Activated naive CD4-positive, alpha-beta T cell treated with anti-CD3 and anti-CD28 coated beads, Interleukin-2, amount 10 ng/mL, durations not matched to agents 7 days and 5 days (primary cell): ENCODE measurements around the gene UGT1A9.

Experiments used
- CTCF ChIA-PET: fragments of 350-600 bp; sonication (Branson Sonifier 250); formaldehyde crosslinking; loops from one replicate; lab custom pipeline; 2021; ENCODE audit warnings: antibody characterized with exemption; lab: Charles Lee
- DNase-seq: peaks from one replicate; pipeline ENCODE4 v3.0.0-alpha.2; 2020
- H3K27ac Mint-ChIP-seq: one replicate; pipeline ENCODE4 v1.8.0; 2021; ENCODE audit warnings: mild to moderate bottlenecking, moderate library complexity, mixed read lengths
- H3K27me3 Mint-ChIP-seq: one replicate; pipeline ENCODE4 v1.8.0; 2021; ENCODE audit warnings: mild to moderate bottlenecking, mixed read lengths
- H3K36me3 Mint-ChIP-seq: one replicate; pipeline ENCODE4 v1.8.0; 2021; ENCODE audit warnings: mixed read lengths
- H3K4me1 Mint-ChIP-seq: one replicate; pipeline ENCODE4 v1.8.0; 2021; ENCODE audit warnings: mixed read lengths
- H3K4me3 Mint-ChIP-seq: one replicate; pipeline ENCODE4 v1.8.0; 2021; ENCODE audit warnings: mild to moderate bottlenecking, moderate library complexity, mixed read lengths
- H3K9me3 Mint-ChIP-seq: one replicate; pipeline ENCODE4 v1.8.0; 2021; ENCODE audit warnings: mixed read lengths

UGT1A9 gene

DNA sequence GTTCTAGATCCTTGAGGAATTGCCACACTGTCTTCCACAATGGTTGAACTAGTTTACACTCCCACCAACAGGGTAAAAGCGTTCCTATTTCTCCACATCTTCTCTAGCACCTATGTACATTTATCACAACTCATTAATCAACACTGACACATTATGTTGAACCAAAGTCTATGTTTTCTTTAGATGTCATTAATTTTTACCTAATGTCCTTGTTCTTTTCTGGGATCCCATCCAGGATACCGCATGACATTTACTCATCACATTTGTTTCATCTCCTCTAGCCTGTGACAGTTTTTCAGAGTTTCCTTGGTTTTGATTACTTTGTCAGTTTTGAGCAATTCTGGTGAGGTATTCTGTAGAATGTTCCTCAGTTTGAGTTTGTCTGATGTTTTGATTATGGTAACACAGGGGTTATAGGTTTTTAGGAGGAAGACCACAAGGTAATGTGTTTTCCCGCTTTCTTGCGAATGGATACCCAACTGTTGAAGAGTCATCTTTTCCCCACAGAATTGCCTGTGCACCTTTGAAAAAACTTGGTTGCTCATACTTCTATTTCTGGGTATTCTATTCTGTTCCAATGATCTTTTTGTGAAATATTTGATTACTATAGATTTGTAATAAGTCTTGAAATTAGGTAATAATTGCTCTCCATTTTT, 3.0 kb upstream of the UGT1A9 start:
- Mint-ChIP-seq H3K9me3 (no peaks in the 10 kb centered on the region), H3K27ac (no peak overlapping the region), H3K27me3 (peaks cover 16% of the 10 kb centered on the region), H3K4me1 (no peaks in the 10 kb centered on the region), H3K36me3 (no peaks in the 10 kb centered on the region), H3K4me3 (no peak overlapping the region)
- DNase-seq, result no peak
- CTCF ChIA-PET, result no interaction called here

DNA sequence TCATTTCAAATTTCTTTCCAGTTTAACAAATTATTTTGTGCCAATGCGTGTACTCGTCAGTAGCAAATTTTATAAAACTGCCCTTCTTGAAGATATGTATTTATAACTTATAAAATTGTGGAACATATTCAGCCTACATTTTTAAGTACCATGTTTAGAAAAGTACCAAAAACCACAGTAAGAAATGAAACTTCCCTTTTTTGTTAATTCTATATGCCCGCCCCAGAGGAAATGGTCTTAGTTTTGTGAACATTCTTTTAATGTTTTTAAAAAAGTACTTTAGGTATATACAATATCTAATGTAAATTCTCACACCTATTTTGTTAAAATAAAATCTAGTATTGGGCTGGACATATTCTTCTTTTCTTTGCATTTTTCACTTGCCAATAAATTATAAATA, 1.2 kb downstream of the UGT1A9 start:
- Mint-ChIP-seq H3K36me3 (no peaks in the 10 kb centered on the region), H3K27ac (no peak overlapping the region), H3K4me3 (no peak overlapping the region), H3K9me3 (no peaks in the 10 kb centered on the region), H3K4me1 (no peaks in the 10 kb centered on the region), H3K27me3 (peaks cover 10% of the 10 kb centered on the region)
- CTCF ChIA-PET, result no interaction called here
- no peak for DNase-seq

DNA sequence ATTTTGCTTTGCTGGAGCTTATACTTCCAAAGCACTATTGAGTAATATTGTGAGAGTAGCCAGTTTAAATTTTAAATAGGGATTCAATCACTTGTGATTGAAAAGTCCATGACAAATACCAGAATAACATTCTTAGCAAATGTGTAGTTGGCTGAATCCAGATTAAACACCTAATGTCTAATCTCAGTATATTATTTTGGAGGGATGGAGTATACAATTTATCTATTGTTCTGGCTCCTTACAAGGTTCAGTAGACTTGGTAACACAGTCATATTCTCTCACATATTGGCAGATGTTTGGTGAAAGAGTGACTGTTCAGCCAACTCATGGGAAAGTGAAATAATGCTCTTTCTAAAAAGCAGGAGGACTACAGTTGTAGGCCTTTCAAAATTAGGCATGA, 2.2 kb downstream of the UGT1A9 start:
- Mint-ChIP-seq H3K36me3 (no peaks in the 10 kb centered on the region), H3K4me1 (no peaks in the 10 kb centered on the region), H3K4me3 (no peak overlapping the region), H3K27me3 (peaks cover 10% of the 10 kb centered on the region), H3K9me3 (no peaks in the 10 kb centered on the region), H3K27ac (no peak overlapping the region)
- no peak for DNase-seq
- CTCF ChIA-PET, result no interaction called here

DNA sequence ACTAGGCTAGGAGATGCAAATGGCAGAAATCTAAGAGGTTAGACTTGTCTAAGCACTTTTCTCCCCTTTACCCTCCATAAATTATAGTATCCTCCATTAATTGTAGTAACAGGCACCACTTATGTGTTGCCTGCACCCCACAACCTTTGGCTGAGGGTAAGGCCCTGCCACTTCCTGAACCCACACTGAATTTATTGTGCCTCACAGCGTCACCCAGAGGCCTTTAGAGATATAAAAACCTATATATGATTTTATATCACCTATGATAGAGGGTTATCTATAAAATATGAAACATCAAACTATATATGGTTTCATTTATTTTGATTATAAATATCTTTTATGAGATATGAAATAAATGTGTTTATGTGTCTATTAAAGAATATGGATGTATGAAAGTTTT, 2.6 kb downstream of the UGT1A9 start:
- no peaks in the 10 kb centered on the region for H3K9me3 Mint-ChIP-seq
- no peaks in the 10 kb centered on the region for H3K4me1 Mint-ChIP-seq
- no peak for DNase-seq
- no peak overlapping the region for H3K27ac Mint-ChIP-seq
- no peak overlapping the region for H3K4me3 Mint-ChIP-seq
- CTCF ChIA-PET, result no interaction called here
- peaks cover 10% of the 10 kb centered on the region for H3K27me3 Mint-ChIP-seq
- no peaks in the 10 kb centered on the region for H3K36me3 Mint-ChIP-seq

DNA sequence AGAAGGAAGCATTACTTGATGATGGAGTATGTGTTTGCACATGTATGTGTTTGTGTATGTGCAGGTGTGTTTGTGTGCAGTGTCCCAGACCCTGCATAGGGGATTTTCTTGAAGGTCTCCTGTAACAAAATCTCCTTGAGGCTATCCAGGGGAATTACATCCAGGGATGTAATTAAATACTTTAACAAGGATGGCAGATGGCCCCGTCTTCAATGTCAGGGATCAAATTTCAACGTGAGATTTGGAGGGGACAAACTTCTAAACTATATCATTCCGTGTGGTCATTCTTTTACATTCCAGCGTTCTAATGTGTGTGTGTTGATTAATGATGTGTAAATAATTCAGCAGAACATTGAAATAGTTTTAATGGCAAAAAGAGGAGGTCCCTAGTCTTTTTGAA, 3.3 kb downstream of the UGT1A9 start:
- H3K27me3 Mint-ChIP-seq, result peaks cover 10% of the 10 kb centered on the region
- no peaks in the 10 kb centered on the region for H3K9me3 Mint-ChIP-seq
- H3K4me1 Mint-ChIP-seq, result no peaks in the 10 kb centered on the region
- CTCF ChIA-PET, result no interaction called here
- DNase-seq, result no peak
- H3K36me3 Mint-ChIP-seq, result no peaks in the 10 kb centered on the region
- H3K27ac Mint-ChIP-seq, result no peak overlapping the region
- no peak overlapping the region for H3K4me3 Mint-ChIP-seq

DNA sequence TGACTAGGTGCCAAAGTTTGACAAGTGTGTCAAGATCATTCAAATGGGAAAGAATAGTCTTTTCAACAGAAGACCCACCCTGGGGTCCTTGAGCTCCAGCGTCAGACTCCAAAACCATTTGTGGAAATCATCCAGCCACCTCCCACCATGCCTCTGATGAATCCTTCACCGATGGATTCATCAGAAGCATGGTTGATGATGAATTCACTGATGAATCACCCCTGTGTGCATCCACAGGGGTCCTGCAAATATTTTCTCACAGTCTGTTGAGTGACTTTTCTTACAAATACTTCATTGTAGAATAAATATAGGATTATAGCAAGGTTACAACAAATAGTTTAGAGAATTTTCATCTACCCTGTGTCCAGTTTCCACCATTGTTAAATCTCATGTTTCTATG, 4.3 kb downstream of the UGT1A9 start:
- Mint-ChIP-seq H3K36me3 (no peaks in the 10 kb centered on the region), H3K9me3 (no peaks in the 10 kb centered on the region), H3K4me3 (no peak overlapping the region), H3K27ac (no peak overlapping the region), H3K27me3 (peaks cover 10% of the 10 kb centered on the region), H3K4me1 (no peaks in the 10 kb centered on the region)
- DNase-seq, result no peak
- CTCF ChIA-PET, result no interaction called here

DNA sequence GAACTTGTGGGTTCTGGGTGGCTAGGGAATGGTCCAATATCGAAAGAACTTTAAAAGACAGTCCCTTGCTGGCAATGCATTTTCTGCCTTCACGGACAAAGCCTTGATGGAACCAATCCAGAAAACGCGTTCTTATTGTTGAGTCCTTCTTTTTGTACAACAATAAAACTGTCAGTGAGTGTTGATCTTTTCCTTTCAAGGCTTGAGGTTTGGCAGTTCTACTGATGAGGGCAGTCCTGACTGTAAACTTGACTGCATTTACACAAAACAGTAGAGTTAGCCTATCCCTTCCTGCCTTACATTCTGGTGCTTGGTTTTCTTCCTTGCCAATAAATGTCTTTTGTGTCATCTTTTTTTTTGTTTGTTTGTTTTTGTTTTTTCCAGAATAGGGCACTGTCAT, 7.5 kb downstream of the UGT1A9 start:
- H3K4me3 Mint-ChIP-seq, result no peak overlapping the region
- no peak overlapping the region for H3K27ac Mint-ChIP-seq
- no peaks in the 10 kb centered on the region for H3K4me1 Mint-ChIP-seq
- peaks cover 3% of the 10 kb centered on the region for H3K27me3 Mint-ChIP-seq
- CTCF ChIA-PET, result no interaction called here
- no peak for DNase-seq
- no peaks in the 10 kb centered on the region for H3K36me3 Mint-ChIP-seq
- no peaks in the 10 kb centered on the region for H3K9me3 Mint-ChIP-seq

DNA sequence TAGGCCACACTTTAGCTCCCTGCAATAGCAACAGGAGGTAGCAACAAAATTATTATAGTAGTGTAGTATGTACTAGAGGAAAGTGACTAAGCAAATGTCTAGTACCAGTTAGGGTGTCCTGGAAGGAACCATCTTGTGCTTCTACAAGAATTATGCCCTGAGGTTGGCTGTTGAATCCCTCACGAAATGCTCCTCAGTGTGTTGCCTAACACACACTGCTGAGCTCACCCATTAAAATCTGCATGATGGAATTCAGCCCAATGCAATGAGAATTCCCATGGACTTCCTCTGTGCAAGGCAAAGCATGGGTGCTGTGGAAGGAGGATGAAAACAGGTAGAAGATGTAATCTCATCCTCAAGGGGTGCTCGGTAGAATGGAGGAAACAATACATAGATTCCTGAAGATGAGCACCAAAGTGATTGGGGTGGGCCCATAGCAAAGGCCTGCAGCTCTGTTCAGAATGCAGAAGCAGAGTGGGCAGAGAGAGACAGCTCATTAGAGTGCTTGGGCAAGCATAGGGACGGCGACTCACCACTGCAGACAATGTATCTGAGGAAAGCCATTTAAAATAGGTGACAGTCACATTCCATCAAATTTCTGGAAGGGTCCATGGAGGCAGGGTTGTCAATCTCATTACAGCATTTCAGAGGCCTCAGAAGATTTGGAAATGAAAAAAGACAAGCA, 8.8 kb downstream of the UGT1A9 start:
- H3K4me1 Mint-ChIP-seq, result no peaks in the 10 kb centered on the region
- peaks cover 3% of the 10 kb centered on the region for H3K27me3 Mint-ChIP-seq
- H3K9me3 Mint-ChIP-seq, result no peaks in the 10 kb centered on the region
- H3K27ac Mint-ChIP-seq, result no peak overlapping the region
- no peak for DNase-seq
- CTCF ChIA-PET, result no interaction called here
- no peaks in the 10 kb centered on the region for H3K36me3 Mint-ChIP-seq
- no peak overlapping the region for H3K4me3 Mint-ChIP-seq

DNA sequence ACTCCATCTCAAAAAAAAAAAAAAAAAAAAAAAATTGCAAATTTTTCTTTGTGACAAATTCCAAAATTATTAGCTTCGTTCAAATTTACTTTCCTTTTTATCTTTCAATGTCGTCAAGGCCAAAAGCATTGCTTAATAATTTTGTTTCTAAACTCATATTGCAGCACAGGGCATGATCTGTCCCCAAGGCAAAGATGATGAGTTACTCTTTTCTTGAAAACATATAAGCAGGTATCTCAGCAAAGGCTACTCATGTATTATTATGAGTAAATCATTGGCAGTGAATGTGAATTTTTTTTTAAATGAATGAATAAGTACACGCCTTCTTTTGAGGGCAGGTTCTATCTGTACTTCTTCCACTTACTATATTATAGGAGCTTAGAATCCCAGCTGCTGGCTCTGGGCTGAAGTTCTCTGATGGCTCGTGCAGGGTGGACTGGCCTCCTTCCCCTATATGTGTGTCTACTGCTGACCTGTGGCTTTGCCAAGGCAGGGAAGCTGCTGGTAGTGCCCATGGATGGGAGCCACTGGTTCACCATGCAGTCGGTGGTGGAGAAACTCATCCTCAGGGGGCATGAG, 9.9 kb downstream of the UGT1A9 start, which contains the start of gene UGT1A7:
UGT1A7 (plus strand) TSS at position 381 of the 579 bp plus-strand sequence; CDS start at position 418, 37 bp downstream.
- H3K9me3 Mint-ChIP-seq, result no peaks in the 10 kb centered on the region
- no peak within 1 kb of the TSS for H3K27ac Mint-ChIP-seq
- DNase-seq, result no peak
- H3K4me3 Mint-ChIP-seq, result no peak within 1 kb of the TSS
- peaks cover 5% of the 10 kb centered on the region for H3K27me3 Mint-ChIP-seq
- CTCF ChIA-PET, result interaction anchor here (0.6 kb wide), 1 partner anchor 28 kb away, joined by 3 read pairs; no protein-coding TSS in a partner anchor
- no peaks in the 10 kb centered on the region for H3K4me1 Mint-ChIP-seq
- H3K36me3 Mint-ChIP-seq, result no peaks in the 10 kb centered on the region

DNA sequence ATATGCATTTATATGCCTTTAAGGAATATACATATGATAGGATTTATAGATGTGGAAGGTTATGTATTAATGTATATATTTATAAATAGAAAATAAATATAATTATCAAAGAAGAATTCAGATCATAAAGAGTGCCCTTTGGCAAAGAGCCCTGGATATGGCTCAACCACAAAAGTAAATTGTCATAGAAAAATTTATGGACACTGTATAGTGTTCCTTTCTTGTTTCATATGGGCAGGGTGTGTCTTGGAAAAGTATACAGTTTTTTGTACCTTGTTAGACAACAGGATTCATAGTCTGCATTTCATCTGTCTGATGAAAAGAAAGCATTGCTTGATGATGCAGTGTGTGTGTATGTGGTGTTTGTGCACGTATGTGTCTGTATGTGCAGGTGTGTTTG, 12.9 kb downstream of the UGT1A9 start:
- CTCF ChIA-PET, result no interaction called here

DNA sequence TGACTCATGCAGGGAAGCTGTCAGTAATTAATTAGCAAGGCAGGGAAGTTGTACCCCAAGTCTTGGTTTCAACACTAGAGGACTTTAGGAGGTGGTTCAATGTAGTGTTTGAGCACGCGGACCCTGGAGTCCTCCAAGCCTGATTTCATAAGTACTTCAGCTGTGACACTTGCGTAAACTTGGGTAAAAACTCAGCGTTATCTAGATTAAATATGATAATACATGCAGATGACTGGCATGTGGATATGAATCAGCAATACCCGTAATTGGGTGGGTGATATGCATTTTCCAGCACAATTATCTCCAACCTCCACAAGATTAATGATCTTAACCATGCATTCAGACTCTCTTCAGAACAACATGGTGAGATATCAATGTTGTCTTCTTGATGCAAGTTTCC, 15.2 kb downstream of the UGT1A9 start:
- Mint-ChIP-seq H3K4me3 (no peak overlapping the region), H3K4me1 (no peaks in the 10 kb centered on the region), H3K27ac (no peak overlapping the region), H3K9me3 (no peaks in the 10 kb centered on the region), H3K27me3 (peaks cover 24% of the 10 kb centered on the region), H3K36me3 (no peaks in the 10 kb centered on the region)
- no peak for DNase-seq
- CTCF ChIA-PET, result no interaction called here

More for the DNA sequence above, 12.9 kb downstream of the UGT1A9 start:
- H3K27me3 Mint-ChIP-seq, result peaks cover 13% of the 10 kb centered on the region
- no peak overlapping the region for H3K4me3 Mint-ChIP-seq
- DNase-seq, result no peak
- no peaks in the 10 kb centered on the region for H3K36me3 Mint-ChIP-seq
- no peak overlapping the region for H3K27ac Mint-ChIP-seq
- no peaks in the 10 kb centered on the region for H3K4me1 Mint-ChIP-seq
- no peaks in the 10 kb centered on the region for H3K9me3 Mint-ChIP-seq

DNA sequence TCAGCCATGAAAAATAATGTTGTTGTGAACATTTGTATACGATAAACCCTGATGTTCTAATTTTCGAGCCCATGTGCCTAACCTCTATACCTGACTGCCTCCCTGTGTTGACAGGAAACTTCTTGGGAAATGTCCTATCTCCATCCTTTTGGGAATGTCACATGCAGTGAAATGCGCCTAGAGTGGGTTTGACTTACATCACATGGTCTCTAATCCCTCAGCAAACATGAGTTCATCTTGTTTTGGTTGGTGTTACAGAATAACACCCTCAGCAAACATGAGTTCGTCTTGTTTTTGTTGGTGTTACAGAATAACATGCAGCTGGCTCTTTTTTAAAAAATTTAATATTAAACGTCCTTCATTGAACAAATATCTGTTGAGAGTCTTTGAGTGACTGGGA, 16.6 kb downstream of the UGT1A9 start:
- Mint-ChIP-seq H3K4me3 (no peak overlapping the region), H3K9me3 (no peaks in the 10 kb centered on the region), H3K4me1 (no peaks in the 10 kb centered on the region), H3K36me3 (no peaks in the 10 kb centered on the region), H3K27ac (no peak overlapping the region), H3K27me3 (peaks cover 24% of the 10 kb centered on the region)
- DNase-seq, result no peak
- CTCF ChIA-PET, result no interaction called here

DNA sequence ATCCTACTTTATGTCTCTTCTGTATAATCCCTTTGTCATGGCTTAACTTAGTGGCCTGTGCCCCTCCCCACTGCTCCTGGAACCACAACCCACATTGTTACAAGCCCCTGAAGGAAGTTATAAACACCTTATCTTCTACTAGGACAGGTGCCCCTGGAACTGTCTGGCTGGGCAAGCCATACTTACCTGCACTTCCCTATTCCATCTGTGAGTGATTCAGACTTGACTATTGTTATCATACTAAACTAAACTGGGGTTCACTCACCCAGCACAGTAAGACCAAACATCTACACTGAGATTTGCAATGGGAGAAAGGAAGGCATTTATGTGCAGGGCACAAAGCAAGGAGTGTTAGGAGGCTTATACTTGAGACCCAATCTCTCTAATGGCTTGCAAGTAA, 17.3 kb downstream of the UGT1A9 start:
- H3K27me3 Mint-ChIP-seq, result peaks cover 28% of the 10 kb centered on the region
- no peaks in the 10 kb centered on the region for H3K9me3 Mint-ChIP-seq
- H3K4me3 Mint-ChIP-seq, result no peak overlapping the region
- no peak for DNase-seq
- H3K27ac Mint-ChIP-seq, result no peak overlapping the region
- H3K36me3 Mint-ChIP-seq, result no peaks in the 10 kb centered on the region
- CTCF ChIA-PET, result no interaction called here
- H3K4me1 Mint-ChIP-seq, result no peaks in the 10 kb centered on the region

DNA sequence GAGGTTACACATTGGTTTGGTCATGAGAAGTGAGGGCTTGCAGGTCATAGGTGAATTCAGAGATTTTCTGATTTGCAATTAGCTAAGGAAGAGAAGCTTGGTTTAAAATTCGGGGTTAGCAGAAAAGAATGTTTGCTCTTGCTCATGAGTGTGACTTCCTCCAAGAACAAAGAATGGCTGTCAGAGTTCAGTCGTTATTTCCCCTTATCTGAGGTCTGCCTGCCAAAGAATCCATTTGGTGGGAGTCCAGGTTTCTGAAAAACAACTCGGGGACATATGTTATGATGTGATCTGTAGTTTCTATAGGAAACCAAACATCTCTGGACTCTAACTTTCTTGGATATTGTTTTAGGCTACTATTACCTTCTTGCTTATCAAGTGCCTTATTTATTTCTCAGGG, 17.8 kb downstream of the UGT1A9 start:
- H3K4me1 Mint-ChIP-seq, result no peaks in the 10 kb centered on the region
- CTCF ChIA-PET, result no interaction called here
- no peaks in the 10 kb centered on the region for H3K9me3 Mint-ChIP-seq
- H3K27me3 Mint-ChIP-seq, result peaks cover 28% of the 10 kb centered on the region
- no peak overlapping the region for H3K27ac Mint-ChIP-seq
- no peaks in the 10 kb centered on the region for H3K36me3 Mint-ChIP-seq
- no peak overlapping the region for H3K4me3 Mint-ChIP-seq
- DNase-seq, result no peak

DNA sequence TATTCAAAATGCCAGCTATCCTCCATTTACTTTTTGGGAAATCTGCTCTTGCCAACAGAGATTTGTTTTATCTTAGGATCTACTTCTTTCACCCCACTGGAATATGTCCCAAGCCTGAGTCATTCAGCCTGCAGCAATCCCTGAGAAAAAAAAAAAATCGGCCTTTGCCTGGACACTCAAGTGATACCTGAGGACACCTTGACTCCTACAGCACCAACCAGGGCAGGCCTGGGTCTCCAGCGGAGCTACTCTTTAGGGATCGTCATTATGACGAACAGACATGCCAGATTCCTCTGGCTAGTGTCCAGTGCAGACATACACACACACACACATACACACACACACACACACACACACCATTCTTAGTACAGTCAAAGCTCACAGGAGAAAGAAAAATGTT, 18.7 kb downstream of the UGT1A9 start:
- no peaks in the 10 kb centered on the region for H3K9me3 Mint-ChIP-seq
- H3K27me3 Mint-ChIP-seq, result peaks cover 28% of the 10 kb centered on the region
- H3K4me1 Mint-ChIP-seq, result no peaks in the 10 kb centered on the region
- no peaks in the 10 kb centered on the region for H3K36me3 Mint-ChIP-seq
- H3K4me3 Mint-ChIP-seq, result no peak overlapping the region
- CTCF ChIA-PET, result interaction anchor here (0.9 kb wide), 1 partner anchor 22 kb away, joined by 3 read pairs; no protein-coding TSS in a partner anchor
- H3K27ac Mint-ChIP-seq, result no peak overlapping the region
- DNase-seq, result no peak
